ENCODE results near the gene ERC2.

The ERC2 gene

DNA sequence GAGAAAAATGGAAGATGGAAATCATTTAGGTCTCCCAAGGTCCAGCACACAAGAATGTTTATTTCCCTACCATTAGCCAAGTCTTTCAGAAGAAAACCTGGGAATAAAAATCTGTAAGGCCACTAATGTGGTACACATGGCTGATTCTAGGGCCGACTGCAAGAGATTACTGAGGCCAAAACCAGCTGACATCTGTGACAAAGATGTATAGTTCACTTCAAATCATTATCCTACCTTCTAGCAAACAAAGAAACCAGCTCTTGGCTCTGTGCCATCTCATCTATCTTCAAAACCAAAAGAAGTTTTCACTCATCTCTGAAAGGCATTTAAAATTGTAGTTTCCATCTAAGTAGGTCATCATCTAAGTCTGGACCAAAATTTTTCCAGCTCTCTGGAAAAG lies 43.9 kb downstream of the ERC2 start:
- DNase-seq: no peak

DNA sequence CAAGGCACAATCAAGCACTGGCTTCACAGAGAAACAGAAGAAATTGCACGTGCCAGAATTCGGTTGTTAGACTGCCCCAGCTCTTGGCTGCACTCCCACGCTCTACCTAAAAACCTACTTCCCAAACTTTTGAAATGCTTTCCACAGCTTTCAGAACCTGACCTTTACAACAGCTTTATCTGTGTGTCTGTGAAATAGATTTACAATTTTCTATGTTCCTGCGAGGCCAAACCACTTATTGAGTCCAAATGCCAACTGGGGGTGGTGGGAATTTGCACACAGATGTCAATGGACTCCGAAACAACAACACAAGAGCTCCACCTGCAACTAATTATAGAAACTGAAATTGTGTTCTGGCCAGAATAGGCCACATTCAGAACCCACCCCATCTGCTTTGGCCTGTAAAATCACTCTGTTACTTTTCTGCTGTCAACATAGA lies 44.6 kb downstream of the ERC2 start:
- DNase-seq: no peak

GRCh38 chr3:56422316-56422715 lies 46.0 kb downstream of the ERC2 start:
- DNase-seq: no peak

DNA sequence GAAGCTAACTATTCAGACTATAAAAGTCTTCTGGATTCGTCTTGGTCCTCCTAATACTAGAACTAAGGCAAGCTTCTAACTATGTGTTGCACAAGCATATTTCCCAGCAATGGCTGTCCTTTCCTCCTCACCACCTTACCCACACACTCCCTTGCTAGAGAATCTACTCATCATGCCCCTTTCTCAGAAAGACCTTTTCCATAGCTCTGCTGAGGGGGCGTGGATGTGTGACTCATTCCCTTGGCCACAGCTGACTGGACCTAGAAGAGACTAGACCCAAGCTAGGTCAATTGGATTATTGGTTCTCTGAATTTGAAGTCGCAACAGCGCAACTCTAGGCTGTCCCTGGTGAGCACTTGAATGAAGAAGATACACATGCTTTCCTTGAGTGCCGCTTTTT lies 47.1 kb downstream of the ERC2 start:
- DNase-seq: no peak

DNA sequence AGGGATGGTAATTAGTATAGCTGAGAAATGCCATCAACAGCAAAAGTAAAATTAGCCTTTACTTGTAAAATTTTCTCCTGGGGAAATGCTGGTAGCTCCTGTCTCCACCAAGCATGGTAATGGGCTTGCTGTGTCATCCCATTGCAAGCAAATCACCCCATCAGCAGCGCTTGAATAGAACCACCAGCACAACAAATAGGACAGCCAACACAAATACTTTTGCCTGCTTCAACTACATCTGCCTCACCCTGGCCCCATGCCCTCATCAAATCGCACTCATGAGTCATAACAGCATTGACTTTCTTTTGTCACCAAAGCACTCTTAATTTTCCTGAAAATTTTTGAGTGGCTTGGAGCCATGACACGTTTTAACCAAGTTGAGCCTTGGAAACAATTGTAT lies 52.6 kb downstream of the ERC2 start:
- peak; percentile 35 for DNase-seq

- no peak for DNase-seq
These were observed 54.4 kb downstream of the ERC2 start for GRCh38 chr3:56413911-56414310.

DNA sequence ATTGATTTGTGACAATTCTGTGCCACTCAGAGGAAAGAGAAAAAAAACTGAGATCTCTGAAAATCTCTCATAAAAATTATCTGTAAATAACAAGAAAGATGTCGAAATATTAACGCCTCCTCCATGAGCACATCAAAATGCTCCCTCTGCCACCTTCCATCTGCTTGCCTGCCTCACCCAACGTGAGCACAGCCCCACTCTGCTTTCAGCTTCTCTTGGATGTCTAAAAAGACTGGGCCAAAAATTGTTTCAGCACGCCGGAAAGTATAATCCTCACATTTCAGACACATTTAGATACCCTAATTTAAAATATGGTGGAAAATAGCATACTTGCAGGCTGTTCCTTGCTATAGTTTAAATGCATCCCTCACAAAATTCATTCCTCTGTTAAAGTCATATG lies 57.1 kb downstream of the ERC2 start:
- DNase-seq: no peak

DNA sequence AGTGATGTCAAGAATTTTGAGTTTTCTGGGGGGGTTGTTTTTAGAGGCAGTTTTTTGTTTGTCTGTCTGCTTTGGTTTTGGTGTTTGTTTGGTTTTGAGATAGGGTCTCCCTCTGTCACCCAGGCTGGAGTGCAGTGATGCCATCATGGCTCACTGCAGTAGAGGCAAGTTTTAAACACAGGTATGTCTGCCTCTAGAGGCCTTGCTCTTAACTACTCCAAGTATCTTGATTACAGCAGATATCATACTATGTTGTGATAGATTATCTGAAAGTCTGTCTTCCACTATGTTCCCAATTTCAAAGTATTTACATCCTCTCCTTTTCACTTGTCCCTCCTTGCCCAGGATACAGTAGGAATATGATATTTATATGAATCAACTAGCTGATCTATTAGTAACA lies 57.7 kb downstream of the ERC2 start:
- DNase-seq: no peak

GRCh38 chr3:56409790-56410189 lies 58.5 kb downstream of the ERC2 start:
- DNase-seq: no peak

DNA sequence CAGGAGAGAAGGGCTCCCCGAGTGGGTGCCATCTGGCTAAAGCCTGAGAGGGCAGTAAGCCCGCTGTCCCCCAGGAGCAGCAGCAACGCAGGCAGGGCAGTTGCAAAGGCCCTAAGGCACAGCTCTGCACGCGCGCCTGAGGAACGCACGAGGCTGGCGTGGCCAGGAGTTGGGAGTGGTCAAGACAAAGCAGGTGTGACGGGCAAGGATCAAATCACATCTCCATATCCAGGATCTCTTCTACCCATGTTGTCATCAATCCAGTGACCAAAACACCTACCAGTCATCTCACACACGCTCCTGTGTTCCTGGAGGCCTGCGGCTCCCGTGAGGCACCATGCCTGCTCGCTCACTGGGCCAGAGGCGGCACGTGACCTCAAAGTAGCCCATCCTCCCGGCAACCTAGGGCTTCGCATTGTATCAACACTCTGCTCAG lies 59.5 kb downstream of the ERC2 start:
- no peak for DNase-seq

DNA sequence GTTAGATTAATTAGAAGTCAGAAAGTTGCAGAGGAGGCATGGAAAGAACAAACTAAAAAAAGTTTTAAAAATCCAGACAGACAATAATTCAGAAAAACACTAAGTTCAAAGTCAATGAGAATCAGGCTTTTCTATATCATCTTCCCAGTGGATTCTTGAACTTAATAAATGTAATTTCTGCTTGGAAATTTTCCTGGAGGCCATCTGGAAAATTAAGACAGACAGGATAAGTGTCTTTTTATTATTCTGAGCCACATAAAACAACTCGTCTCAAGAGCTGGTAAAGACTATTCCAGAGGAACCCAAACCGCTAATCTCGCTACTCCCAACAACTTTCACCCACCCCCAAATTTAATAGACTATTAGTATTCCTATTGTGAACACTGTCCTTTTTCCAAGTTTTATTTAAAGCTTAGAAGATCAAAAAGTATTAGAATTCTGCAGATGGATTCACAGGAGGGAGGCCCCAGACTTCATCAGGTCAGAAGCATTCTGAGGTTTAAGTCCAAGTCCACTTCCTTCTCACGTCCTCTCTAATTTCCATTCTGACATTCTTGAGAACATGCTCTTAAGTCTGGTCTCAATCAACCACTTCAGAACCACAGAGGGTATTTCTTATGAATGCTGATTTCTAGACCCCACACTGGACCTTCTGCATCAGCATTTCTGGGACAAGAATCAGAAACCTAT lies 61.3 kb downstream of the ERC2 start:
- DNase-seq: no peak

GRCh38 chr3:56404884-56405283 lies 63.4 kb downstream of the ERC2 start:
- DNase-seq: no peak

DNA sequence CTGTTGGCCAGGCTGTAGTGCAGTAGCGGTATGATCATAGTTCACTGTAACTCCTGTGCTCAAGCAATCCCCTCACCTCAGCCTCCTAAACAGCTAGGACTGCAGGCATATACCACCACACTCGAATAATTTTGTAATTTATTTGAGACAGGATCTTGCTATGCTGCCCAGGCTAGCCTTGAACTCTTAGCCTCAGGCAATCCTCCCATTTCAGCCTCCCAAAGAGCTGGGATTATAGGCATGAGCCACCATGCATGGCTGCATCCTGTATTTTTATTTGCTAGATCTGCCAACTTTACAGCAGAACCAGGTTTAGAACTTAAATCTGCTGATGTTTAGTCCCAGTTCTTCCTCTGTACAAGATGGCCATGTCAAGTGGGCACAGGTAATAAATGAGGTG lies 69.6 kb downstream of the ERC2 start:
- DNase-seq: no peak

GRCh38 chr3:56397798-56398197 lies 70.5 kb downstream of the ERC2 start:
- DNase-seq: no peak

- no peak for DNase-seq
These were observed 79.0 kb downstream of the ERC2 start for GRCh38 chr3:56389183-56389830.

DNA sequence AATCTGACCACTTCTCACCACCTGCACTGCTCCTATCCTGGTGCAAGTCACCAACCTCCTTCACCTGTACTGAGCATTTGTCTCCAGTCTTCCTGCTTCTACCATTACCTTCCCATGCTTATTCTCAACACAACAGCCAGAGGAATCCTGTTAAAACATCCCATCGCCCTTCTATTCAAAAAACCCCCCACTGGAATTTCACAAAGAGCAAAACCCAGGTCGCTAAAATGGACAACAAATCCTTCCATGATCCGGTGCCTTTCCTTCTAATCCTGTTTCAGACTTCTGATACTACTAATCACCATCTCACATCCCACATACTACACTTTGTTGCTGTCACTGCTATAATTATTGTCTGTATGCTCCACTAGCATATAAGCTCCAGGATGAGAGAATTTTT lies 85.2 kb downstream of the ERC2 start:
- no peak for DNase-seq

DNA sequence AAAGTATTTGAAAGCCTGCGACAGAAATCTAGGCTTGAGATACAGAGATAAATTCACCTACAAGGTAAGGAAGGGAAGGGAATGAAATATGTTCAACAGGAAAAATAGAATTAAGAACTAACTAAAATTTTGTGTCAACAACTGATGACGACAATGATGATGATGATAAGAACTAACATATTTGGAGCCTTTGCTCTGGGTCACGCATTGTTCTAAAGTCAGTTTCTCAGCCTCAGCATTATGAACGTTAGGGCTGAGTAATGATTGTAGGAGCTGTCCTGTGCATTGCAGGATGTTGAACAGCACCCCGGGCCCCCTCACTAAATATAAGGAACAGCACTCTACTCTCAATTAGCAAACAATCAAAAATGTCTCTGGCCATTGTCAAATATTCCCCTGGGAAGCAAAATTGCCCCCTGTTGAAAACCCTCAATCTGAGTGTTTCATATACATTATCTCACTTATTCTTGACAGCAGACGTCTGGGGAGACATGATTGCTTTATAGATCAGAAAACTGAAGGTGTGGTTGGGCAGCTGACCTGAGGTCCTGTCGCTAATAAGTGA lies 88.5 kb downstream of the ERC2 start:
- DNase-seq: no peak

GRCh38 chr3:56375654-56376053 lies 92.6 kb downstream of the ERC2 start:
- DNase-seq: no peak

DNA sequence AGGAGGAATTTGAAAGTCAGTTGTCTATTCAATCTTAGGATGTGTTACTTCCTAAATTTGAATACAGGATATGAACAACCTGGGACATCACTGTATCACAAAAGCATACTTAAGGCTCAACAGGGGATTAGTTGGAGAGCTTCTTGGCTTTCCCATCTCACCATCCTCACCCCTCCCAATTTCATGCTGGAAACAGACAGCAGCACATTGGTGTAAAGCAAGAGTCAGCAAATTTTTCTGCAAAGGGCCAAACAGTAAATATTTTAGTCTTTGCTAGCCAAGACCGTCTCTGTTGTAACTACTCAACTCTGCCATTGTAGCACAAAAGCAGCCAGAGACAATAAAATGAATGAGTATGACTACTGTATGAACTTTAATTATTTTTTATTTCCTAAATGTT lies 94.9 kb downstream of the ERC2 start:
- no peak for DNase-seq

DNA sequence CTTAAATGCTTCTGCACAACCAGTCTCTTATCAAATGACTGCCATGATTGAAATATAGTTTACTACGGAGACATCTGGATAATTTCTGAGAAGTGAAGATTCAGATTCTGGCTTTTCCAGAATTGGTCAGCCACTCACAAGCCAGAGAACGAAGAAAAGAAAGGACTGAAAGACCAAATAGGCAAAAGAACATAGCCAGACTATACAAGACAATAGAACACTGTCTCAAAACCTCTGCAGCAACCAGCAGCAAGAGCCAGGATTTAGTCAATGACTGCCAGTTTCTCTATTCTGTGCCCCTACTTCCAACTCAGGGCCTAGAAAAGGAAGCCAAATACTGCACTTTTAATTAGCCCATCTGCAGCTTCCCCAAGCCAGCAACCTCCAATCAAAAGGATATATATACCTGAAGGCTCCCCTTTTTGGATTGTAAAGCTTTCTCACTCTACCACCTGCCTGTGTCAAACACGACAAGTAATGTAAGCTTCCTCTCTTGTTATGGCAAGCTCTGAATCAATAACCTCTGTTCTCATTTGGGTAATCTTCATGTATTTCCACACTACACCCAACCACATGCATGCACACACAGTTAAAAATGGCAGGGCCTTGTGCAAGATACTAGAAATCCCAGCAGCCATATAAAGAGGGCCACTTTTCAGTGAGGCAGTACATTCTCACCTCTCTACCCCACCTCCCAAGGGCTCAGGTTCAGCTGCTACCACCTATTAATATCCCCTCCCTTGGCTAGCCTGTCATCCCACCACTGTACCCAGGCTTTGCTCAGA lies 97.1 kb downstream of the ERC2 start:
- no peak for DNase-seq

DNA sequence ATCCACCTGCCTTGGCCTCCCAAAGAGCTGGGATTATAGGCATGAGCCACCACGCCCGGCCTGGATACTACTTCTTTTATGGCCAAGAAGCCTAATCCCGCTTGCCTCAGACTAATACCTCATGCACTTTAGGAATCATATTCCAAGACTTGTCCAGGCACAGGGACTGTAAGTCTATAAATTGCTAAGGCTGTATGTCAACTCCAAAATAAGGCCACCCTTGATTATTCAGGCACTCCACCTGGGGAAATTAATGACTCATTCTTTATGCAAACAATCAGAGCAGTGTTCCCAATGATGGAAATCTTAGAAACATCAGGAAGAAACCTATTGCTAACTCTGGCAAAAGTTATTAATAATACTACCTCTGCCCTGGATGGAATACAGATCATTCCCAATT lies 98.4 kb downstream of the ERC2 start:
- DNase-seq: no peak

GRCh38 chr3:56368846-56369245 lies 99.4 kb downstream of the ERC2 start:
- DNase-seq: no peak

- DNase-seq: no peak
These were observed 101.6 kb downstream of the ERC2 start for GRCh38 chr3:56366641-56367162.
